PFSK-1 (cell line): Measurements from ENCODE around the gene TOLLIP.

Source experiments
- FOXP2 ChIP-seq: optimal IDR thresholded peaks from 2 replicates; pipeline ENCODE3; 2011; ENCODE audit warnings: borderline replicate concordance, control low read depth, inconsistent platforms; ENCODE audit not compliant: insufficient read depth; ENCODE audit errors: extremely low read length, extremely low read depth
- POLR2AphosphoS5 ChIP-seq: IDR thresholded peaks from 2 replicates; pipeline ENCODE4 v1.6.1; 2012; ENCODE audit warnings: low read depth, mild to moderate bottlenecking, control low read depth, low read length, moderate library complexity

- no peak for TF ChIP-seq FOXP2
- no peak for TF ChIP-seq POLR2AphosphoS5
These were observed 8.0 kb upstream of the TOLLIP start for GRCh38 chr11:1317432-1317831.
